Stimulated activated CD4-positive, alpha-beta T cell treated with anti-CD3 and anti-CD28 coated beads, Interleukin-4, amount 100 ng/mL, for 24 hours (primary cell): ENCODE data around the gene TYW3.
A peak's percentile ranks its signal among the peaks of the same experiment; 100 is the strongest.
"Not testable (repeated sequence)": the region's sequence is repeated elsewhere in the genome, so short reads cannot be mapped to it uniquely, and the experiment has no call there.

ENCODE experiments used
- DNase-seq: peaks from one replicate; pipeline ENCODE4 v3.0.0-alpha.2; 2020

The TYW3 gene

DNA sequence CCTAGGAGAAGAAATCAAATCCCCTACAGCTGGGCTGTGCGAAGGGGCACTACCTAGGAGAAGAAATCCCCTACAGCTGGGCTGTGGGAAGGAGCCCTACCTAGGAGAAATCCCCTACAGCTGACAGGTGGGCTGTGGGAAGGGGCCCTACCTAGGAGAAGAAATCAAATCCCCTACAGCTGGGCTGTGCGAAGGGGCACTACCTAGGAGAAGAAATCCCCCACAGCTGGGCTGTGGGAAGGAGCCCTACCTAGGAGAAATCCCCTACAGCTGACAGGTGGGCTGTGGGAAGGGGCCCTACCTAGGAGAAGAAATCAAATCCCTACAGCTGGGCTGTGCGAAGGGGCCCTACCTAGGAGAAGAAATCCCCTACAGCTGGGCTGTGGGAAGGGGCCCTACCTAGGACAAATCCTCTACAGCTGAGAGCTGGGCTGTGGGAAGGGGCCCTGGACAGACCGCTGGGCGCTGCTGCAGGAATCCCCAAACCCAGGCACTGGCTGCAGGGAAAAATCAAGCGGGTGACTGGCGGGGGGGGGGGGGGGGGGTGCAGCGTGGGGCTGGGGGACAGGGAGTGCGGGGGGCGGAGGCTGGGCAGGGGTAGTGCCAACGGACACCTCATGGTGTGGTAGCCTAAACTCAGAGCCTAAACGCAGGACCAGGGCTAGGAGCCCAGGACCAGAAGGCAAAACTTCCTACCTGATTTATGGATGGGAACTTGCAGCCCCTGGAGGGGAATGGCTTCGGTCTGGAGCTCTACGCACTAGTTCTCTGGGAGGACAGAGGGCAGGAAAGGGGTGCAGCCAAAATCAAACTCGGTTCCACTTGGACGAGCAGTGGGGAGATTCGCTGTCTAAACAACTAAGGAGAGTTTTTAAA is 643 bp upstream of the TYW3 start:
- peak; percentile 15 for DNase-seq

DNA sequence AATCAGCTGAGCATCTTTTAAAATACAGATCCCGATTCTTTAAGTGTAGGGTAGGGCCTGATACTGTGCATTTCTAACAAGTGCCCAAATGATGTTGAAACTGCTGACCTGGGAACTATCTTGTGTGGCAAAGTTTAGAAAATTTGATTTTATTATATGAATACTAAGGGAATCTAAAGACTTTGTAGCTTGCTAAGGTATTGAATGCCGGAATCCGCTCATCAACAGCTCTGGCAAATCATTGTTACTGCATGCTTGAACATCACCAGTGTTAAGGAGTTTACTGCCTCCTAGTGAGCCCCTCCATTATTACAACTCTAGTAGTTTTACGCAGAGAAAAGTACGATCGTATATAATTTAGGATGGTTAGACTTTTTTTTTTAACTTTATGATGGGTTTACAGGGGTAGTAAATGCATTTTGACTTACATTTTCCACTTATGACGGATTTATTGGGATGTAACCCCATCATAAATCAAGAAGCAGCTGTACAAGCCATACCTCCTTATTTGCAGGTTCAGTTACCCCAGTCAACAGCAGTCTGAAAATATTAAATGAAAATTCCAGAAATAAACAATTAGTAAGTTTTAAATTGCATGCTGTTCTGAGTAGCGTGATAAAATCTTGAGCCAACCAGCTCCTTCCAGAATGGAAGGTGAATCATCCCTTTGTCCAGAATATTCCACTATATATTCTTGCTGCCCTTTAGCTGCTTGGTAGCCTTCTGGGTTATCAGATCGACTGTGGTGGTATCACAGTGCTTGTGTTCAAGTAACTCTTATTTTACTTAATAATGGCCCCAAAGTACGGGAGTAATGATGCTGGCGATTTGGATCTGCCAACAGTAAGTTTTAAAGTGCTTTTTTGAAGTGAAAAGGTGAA is 892 bp downstream of the TYW3 start:
- DNase-seq = peak; percentile 53

DNA sequence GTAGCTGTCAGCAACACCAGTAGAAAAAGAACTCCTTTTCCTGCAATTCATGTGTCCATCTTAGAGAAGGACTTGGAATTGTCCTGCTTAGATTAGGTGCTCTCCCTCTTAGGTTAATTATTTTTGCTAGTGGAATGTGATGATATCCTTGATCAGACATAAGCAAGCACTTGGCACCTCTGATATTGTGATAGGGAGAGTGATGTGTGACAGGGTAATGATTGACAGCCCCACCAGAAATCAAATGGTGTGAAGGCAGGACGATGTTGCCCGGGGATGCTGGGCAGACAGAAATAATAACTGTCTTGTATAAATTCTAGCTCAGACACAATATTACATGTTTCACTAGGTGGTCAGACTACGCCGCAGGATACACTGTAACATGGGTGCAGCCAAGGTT is 4.4 kb downstream of the TYW3 start:
- DNase-seq = no peak

DNA sequence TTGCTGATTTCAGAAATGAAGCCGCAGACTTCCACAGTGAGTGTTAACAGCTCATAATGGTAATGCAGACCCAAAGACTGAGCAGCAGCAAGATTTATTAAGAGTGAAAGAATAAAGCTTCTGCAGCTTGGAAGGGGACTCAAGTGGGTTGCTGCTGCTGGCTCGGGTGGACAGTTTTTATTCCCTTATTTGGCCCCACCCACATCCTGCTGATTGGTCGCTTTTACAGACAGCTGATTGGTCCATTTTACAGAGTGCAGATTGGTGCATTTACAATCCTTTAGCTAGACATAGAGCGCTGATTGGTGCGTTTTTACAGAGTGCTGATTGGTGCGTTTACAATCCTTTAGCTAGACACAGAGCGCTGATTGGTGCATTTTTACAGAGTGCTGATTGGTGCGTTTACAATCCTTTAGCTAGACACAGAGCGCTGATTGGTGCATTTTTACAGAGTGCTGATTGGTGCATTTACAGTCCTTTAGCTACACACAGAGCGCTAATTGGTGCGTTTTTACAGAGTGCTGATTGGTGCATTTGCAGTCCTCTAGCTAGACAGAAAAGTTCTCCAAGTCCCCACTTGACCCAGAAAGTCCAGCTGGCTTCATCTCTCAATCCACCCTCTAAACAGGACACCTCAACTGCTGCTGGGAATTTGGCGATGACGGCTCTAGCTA is 7.5 kb downstream of the TYW3 start:
- DNase-seq = not testable (repeated sequence)

GRCh38 chr1:74745247-74745646 is 12.3 kb downstream of the TYW3 start:
- DNase-seq = not testable (repeated sequence)

DNA sequence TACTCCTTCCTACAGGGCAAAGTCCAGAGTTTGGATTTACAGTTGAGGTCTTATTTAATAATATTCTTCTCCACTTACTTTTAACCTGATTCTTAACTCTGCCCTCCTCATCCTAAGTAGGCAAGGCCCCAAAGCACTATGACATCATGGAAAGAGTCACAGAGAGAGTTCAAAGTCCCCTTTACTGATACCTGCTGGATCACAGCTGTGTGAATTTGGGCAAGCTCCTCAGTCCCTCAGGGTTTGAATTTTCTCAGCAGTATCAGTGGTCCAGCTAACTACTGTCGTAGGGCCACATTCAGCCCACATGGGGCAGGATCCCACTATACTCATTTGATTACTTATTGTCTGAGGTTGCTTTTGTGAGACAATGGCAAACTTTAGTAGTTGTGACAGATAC is 16.0 kb downstream of the TYW3 start:
- DNase-seq = no peak

- no peak for DNase-seq
Measured at GRCh38 chr1:74753104-74753503, 20.2 kb downstream of the TYW3 start.

- DNase-seq = no peak
Measured at GRCh38 chr1:74755475-74755874, 22.5 kb downstream of the TYW3 start.

GRCh38 chr1:74756650-74757049 is 23.7 kb downstream of the TYW3 start:
- not testable (repeated sequence) for DNase-seq

DNA sequence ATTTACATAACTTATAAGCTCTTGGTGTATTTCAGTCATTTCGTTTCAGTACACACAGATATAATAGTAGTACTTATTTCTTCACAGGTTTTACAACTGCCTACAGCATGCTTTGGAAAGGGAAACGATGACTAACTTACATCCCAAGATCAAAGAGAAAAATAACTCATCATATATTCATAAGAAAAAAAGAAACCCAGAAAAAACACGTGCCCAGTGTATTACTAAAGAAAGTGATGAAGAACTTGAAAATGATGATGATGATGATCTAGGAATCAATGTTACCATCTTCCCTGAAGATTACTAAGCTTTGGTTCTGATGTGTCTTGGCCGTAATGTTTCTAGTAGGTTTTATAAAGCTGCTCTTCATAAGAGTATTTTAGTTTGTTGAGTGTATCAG is 30.9 kb downstream of the TYW3 start:
- no peak for DNase-seq

GRCh38 chr1:74766579-74766978 is 33.6 kb downstream of the TYW3 start:
- no peak for DNase-seq

- DNase-seq = no peak
Measured at GRCh38 chr1:74767490-74767889, 34.5 kb downstream of the TYW3 start.

- DNase-seq = peak; percentile 32
Measured at GRCh38 chr1:74771913-74772515, 39.1 kb downstream of the TYW3 start.

DNA sequence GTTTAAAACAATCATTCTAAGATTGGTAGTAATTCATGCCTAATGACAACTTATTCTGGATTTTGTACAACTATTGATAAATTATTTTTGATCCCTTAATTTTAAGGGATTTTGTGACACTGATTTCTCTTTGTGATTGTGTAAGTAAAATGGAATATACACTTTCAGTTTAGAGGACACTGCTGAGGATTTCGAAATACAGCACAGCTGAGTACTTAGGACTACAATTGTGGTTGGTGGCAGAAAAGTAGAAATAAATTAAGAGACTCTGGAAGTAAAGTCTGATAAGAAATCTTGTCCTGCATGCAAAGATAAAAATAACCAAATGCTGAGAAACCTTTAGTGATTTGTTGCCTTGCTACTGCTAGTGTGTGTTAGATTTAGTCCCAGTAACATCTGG is 40.0 kb downstream of the TYW3 start:
- DNase-seq = no peak

GRCh38 chr1:74773582-74773981 is 40.6 kb downstream of the TYW3 start:
- no peak for DNase-seq

DNA sequence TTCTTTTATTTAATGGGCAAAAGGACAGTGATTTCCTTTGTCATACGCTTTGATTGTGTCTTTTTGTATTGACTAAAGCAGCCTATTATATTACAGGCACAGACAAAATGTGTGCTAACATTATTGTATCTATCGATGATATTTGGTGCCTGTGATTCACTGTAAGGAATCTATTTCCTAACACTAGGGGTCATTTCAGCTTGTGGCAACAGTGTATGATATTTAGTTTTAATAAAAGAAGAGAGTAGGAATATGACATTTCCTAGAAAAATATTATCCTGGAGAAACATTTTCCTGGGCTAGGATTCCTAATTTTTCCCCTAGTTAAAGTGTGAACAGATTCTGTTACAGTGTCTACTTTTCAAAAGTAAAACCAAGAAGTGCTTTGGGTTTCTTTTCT is 42.8 kb downstream of the TYW3 start:
- DNase-seq = no peak

GRCh38 chr1:74777525-74777924 is 44.6 kb downstream of the TYW3 start:
- DNase-seq = no peak

GRCh38 chr1:74779750-74780149 is 46.8 kb downstream of the TYW3 start:
- DNase-seq = no peak

- no peak for DNase-seq
Measured at GRCh38 chr1:74780594-74780993, 47.6 kb downstream of the TYW3 start.

DNA sequence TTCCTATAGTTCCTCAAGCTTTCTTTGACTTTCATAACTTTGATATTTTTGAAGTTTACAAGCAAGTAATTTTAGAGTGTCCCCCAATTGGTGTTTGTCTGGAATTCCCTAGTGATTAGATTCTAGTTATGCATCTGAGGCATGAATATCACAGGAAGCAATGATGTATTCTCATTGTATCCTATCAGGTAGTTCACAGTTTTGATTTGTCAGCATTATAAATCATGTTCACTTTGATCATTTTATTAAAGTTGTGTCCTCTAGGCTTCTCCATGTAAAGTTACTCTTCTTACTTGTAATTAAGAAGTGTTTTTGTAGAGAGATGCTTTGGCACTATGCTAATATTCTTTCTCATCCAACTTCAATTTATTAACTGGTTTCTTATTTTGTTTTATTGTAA is 53.0 kb downstream of the TYW3 start:
- DNase-seq = no peak

DNA sequence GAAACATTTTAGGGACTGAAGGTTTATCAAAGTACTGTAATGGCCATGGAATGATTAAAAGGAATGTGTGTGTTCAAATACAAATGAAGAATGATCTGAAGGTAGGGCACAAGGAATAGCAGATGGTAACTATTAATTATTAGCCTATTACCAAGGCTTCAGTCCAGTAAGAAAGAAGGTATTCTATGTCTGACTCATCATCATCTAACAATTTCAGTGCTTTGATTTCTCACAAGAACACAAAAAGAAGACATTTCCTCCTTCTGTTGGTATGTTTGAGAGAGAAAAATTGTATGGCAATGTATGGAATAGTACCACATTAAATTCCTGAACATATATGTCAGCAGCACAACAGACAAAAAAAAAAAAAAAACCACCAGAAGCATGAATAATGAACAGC is 57.5 kb downstream of the TYW3 start:
- no peak for DNase-seq

- DNase-seq = no peak
Measured at GRCh38 chr1:74791491-74791890, 58.5 kb downstream of the TYW3 start.

- DNase-seq = no peak
Measured at GRCh38 chr1:74799119-74799657, 66.2 kb downstream of the TYW3 start.
